Effector CD8-positive, alpha-beta T cell (primary cell): ENCODE data around the gene TRAM2.

Experiments
- DNase-seq: peaks from one replicate; lab custom pipeline; 2025; lab: John Stamatoyannopoulos, UW

The TRAM2 gene

DNA sequence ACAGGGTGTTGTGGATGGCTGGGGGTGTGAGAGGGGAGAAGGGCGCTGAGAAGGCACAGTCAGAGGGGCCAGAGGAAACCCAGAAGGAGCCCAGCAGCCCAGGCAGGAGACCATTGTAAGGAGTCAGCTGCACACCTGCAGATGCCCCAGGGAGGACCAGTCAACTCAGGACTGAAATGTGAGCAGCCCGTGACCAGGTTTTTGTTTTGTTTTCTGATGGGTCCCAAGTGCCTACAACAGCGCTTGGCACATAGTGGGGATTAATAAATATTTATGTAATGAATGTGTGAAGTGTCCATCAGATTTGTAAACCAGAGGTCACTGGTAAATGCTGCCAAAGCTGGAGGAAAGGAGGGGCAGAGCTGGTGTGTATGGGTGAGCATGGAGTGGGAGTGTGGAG lies 30.2 kb downstream of the TRAM2 start:
- no peak for DNase-seq

DNA sequence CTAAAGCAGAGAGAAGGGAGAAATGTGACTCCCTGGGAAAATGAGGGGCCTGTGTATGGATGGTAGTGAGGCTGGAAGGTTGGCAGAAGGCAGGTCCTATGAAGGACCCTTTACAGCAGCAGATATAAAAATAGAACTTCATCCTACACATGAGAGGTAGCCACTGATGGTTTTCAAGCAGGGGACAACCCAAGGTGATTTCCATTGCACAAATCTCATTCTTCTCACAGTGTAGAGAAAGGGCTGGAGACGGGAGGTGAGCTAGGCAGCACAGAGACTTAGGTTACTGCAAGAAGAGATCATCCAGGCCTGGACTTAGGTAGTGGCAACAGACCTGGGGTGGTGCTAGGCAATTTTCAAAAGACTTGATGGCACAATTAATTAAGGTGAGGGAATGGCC lies 30.7 kb downstream of the TRAM2 start:
- DNase-seq: no peak

DNA sequence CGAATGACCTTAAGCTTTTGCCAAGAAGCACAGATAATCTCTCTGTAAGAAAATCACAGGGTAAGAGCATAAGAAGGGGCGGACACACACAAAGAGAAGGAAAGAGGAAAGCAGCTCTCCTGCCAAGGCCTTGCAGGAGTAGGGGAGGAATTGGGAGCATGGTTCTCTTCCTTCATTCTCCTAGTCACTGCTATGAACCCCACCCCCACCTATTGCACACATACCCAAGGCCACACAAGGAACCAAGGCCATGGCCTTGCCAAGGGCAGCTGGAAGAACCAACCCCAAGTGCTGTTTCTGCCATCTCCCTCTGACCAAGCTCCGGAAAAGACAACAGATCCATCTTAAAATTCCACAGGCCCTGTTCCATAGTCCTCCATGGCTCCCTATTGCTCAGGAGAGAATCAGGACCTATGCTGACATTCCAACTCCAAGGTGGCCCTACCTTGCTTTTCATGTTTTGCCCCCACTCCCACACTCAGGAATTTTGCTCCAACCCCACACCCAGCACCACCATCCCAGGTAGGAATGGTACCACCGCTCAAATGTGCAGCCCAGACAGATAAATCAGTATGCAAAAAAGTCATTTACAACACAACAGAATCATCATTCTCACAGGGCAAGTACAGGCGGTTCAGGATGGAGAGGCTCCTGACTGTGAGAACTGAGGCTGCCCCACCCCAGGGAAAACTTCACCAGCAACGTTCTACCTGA lies 31.3 kb downstream of the TRAM2 start:
- no peak for DNase-seq

DNA sequence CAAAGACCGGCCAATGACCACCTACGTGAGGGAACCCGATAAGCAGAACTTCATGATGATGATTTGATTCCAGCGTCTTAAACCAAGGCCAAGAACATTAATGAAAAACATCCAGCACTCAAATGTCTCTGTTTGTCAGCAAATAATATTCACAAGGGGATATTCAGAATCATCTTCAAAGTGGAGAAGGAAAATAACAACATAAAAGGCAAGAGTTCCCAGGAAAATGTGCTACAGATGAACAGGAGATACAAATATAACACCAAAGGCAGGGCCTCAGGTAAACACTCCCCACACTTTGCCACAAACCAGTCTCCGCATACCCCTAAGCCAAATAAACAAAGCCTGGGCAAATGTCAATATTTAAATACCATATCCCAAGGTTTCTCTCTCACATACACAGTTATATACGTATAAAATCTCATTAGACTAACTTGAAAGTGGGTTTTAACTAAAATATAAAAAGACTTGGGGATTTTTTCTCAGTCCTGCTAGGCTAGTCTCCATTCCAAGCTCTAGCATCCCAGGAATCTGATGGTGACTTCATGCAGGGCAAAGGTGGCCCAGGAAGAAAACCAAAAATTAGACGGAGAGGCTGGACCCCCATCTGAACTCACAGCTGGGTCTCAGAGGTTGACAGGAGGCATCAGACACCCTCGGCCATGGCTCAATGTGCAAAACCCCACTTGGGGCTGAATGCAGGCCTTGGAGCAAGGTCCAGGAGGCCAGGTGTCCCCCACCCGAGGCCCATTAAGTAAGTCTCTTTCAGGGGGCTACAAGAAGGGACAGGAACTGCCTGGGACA lies 32.1 kb downstream of the TRAM2 start:
- DNase-seq: no peak

DNA sequence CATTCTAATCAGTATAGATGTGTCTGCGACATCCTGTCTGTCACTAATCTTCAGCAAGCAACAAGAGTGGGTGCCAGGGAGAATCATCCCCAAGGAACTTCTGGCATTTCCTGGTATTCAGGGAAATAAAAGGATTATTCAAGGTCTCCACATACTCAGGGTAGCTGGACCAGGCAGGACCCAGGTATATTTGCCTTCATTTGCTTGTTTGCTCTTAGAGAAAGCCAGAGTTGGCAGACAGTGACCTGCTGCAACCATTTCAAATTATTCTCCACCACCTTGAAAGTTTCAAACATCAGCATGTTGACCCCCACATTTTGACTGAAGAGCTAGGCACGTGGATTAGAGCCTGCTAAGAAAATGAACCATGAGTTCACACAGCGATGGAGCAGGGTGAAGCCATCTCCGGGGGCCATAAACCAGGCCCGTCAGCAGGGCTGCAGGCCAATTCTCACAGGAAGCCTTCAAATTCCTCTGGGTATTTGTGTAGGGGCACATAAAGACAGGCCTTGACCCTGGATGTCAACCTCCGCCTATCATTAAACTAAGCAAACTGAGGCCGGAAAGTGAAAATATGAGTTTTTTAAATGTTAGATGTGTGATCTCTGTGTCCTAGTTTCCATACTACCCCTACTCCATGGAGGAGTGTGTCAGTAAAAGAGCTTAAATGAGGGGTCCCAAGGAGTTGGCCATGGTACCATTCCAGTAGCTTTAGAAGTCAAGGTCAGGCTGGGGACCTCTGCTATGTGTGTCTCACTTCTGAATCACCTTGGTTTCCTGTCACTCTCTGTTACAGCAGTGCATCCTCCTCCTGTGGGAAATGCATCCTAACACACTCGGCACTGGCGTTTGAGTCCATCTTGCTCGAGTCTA lies 32.9 kb downstream of the TRAM2 start:
- DNase-seq: no peak

DNA sequence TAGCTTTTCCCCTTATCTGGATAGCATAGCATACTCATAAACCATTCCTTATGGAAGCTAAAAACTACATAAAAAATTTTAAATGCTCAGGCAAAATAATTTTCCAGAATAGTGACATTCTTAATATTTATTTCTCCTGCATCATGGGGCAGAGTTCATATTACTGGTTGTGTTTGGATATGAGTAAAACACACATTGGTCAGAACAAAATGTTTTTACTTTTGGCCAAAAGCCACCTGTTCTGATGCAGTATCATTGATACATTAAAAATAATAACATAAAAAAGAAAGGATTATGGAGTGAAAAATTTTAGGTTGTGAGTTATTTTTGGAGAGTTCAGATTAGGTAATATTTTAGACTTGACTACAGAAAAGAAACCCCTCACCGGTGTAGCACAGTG lies 33.6 kb downstream of the TRAM2 start:
- DNase-seq: no peak

DNA sequence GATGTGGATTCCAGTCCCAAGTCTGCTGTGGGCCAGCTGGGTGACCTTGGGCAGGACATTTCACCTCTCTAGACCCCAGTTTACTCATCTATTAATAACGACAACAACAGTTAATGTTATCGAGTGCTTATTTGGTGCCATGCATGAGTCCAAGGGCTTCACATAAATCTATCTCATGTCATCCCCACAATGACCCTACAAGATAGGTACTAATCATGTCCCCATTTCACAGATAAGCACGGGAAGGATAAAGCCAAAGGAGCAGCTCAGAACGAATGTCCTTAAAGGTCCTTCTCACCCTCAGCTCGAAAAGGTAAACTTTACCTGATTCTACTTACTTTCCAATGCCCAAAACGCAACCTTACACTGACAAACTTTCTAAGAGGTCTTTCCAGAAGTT lies 35.7 kb downstream of the TRAM2 start:
- DNase-seq: no peak

DNA sequence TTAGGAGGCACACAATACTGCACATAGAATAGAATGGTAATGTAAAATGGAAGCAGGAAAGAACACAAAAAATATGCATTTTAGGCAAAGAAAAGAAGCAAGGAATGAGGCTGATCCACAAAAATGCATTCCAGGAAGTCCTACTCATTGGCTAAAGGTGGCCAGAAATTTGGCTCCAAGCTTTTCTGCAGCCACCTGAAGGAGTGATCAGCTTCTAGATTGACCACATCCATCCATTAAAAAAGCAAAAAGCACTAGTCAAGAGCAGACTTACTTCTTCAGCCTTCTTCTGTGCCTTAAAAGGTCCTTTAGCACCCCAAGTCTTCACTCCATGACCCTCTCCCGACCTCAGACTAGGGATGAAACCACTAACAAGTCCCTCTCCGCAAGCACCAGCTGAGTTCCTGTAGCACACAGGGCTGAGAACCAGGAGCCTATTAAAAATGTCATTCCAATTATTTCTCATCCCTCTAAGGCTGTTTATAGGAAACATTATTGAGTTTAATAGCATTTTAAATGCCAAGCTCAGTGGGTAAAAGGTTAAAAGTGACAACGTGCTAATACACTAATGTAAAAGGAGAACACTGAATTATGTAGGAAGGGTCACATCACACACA lies 36.5 kb downstream of the TRAM2 start:
- DNase-seq: no peak

DNA sequence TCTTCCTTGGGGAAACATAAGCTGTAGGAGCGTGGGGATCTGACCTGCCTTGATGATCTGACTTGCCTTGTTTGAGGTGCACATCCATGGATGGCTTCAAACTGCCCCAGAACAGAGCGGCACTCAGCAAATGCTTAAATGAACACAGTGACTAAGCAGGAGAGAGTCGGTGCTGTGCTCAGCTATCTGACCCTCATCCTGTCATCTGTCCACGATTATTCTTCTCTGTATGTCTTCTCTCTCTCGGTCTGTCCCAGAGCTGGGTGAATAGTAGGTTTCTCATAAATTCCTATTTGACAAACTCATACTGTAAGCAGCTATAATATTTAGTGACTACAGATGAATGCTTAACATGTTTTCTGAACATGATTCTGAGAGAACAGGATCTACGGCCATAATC lies 37.3 kb downstream of the TRAM2 start:
- no peak for DNase-seq

DNA sequence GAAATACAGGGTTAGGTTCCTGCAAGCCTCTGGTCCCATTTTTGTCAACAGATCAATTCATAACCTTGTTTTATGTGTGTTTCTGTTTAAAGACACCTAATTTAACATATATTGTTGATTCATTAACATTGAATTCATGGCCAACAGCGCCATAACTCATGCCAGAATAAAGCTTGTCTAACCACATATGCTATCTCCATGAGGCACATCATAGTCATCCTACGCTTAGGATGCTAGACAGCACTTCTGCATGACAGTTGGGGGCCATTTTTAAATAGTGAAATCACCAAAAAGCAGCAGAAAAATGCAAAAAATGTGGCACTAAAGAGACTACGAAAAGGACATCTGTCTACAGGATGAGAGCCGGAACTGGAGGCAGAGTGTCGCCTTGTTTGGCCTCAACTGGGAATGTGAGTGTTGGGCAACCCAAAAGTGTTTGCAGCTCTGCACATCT lies 37.9 kb downstream of the TRAM2 start:
- DNase-seq: no peak

DNA sequence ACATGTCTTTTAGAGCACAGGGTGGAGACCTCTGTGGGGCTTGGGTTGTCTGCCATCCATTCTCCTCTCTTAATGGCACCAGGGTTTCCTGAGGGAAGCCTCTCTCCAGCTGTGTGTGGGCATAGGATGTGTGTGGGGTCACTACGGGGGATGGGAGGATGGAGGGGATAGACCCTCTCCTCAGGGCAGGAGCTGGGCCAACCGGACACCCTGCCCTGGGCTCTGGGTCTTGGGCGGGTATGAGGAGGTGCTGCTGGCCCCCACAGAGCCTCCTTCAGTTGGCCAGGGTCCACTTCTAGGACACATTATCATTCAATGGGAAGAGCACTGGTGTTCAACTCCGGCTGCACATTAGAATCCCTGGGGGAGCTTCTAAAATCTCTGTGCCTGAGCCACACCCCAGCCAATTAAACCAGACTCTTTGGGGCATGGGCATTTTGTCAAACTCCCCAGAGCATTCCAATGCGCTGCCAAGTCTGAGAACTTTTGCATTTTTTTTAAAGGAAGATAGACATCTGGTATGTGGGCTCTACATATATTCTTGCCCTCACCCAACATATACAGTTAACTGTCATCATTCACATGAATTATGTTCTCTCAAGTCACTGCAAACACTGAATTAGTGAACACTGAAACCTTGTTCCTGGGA lies 38.5 kb downstream of the TRAM2 start:
- DNase-seq: no peak

DNA sequence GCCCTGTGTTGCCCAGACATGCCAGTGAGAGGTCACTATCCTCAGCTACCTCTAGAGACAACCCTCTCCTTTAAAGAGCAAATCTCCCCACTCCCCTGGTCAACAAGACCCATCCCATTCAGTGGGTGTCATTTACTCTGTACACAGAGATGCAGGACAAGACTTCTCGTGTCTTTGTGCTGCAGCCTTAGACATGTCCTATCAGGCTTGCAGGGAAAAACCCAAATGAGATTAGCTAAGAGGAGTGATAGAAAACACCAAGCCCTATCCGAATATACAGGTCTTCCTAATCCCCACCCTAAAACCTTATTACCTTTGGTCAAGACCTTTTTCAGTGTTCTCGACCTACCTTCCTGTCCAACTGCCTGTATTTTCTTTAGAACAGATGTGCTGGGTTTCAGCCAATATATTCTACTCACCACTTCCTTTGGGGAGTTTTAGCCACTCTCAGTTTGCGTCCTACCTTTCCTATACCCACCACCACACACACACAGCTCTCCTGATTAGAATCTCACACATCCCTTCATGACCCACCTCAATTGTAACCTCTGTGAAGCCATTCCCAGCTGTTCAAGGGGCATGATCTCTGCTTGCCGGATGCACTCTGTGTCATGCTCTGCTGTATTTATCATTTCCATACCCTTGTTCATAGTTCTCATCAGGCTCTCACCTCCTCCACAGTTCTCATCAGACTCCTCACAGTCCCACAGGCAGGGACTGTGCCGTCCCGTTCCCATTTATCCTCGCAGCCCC lies 39.7 kb downstream of the TRAM2 start:
- no peak for DNase-seq

DNA sequence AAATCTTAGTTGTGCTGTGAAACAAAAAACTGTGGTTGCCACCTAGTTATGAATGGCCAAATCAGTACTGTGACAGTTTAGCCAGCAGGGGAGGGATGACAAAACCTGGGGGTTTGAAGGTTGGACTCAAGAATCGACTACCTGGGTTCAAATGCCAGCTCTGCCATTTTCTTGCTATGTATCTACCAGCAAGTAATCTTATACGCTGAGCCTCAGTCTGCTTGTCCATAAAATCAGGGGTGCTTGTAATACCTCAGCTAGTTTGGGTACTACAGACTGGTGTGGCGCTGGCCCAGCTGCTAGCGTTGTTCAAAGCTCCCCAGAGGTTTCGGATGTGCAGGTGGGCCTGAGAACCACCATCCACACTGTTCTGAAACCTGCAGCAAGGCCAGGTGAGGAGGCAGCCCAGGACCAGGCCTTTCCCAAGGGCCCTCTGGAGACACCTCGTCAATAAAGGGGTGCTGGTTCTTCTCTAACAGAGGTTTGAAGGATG lies 40.4 kb downstream of the TRAM2 start:
- DNase-seq: no peak

DNA sequence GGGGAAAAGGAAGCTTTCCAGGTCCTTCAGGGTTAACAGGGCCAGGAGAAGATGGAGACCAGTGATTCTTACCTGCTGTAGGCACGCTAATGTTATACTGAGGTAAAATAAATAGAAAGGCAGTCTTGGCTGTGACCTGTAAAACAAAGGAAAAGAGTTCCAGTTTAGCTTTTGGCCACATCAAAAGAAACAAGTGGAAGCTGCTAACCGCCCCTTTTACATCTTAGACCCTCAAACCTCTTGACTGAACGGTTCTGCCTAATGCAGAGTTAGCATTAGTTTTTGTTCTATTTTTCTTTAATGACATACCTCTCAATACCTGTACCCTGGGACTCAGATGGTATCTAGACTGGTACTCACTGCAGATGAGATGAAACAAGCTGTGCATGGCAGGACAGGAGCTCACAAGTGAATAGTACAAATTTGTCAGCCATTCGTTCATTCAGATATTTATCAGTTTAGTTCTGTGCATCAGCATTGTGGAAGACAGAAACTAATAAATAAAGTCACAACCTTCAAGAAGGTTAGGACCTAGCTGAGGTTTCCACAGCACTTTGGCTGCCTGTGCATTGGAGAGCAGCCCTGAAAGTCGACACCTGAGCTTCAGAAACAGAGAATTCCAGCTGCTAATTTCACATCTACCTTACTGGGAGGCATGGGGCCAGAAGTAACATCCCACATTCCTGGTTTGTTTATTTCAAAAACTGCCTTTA lies 41.0 kb downstream of the TRAM2 start:
- no peak for DNase-seq

DNA sequence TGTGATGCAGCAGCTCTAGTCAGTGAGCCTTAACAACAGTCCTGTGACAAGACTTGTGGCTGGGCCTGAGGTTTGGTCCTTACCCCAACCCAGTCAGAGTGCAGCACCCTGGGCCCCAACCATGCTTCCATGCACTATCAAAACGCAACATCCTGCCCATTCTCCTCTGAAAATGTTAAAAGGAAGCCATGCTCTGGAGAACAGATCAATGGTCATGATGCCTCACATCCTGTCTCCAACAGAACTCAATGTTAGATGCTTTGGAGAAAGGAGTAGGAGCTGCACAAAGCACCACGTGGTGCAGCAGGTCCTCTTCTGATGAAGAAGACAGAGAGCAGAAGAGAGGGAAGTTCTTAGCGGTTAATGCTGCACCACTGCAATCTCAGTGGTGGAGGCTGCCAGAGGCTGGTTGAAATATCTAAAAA lies 41.9 kb downstream of the TRAM2 start:
- no peak for DNase-seq

DNA sequence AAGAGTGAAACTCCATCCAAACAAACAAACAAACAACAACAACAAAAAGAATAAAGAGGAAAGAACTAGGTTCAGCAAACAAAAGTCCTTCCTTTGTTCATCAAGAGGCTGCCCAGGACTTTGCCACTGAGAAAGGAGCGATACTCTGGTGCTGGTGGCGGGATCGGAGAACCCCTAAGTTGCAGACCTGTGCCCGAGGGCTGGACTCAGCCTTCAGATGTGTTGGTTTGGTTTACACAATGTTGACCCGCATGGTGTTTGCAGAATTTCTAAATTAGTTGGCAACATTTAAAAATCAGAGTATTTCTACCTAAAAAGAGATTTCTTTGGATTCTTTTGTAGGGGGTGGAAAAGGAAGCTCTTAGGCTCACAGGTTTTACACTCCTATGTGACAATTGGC lies 42.5 kb downstream of the TRAM2 start:
- no peak for DNase-seq

DNA sequence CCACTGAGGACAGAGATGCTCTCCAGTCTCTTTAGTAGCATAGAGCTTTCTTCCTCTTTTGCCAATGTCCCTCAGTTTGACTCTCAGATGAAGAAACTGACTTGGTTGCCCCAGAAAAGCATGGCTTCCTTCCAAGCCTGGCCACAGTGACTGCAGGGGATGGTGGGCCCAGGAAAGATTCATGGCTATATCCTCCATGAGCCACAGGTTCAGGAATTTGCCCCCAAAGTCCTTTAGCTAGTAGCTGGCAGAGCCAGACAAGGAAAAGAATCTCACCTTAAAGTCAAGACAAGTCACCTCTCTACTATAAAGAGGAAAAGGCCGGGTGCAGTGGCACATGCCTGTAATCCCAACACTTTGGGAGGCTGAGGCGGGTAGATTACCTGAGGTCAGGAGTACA lies 43.4 kb downstream of the TRAM2 start:
- DNase-seq: no peak

DNA sequence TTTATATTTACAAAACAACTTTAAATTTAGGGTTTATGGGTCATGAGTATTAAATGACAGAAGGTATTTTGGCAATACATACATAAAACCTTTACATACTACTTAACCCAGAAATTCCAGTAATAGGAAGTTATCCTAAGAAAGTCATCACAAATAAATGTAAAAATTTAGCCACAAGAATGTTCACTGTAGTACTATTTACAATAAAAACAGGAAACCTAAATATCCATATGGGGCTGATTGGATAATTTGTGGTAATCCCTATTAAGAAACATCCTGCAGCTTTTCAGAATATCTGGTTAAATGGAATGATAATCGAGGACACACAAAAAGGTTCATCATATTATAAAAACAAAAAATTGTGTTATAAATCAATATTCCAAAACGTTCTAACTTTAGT lies 44.4 kb downstream of the TRAM2 start:
- DNase-seq: no peak

DNA sequence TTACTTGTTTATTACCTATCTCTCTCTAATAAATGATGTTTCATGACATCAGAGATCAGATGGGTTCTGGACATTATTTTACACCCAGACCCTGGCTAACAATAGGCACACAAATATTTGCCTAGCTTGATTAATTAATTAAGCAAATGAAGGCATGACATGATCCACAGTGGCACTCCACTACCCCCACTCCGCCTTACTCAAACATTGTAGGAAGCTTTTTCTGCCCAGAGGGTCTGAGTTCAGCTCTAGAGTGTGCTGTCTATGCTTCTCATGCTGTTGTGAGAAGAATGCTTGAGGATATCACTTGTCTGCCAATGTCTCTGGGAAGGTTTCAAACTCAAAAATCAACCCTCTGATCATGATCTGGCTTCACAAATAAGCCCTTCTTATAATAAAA lies 45.0 kb downstream of the TRAM2 start:
- DNase-seq: no peak

DNA sequence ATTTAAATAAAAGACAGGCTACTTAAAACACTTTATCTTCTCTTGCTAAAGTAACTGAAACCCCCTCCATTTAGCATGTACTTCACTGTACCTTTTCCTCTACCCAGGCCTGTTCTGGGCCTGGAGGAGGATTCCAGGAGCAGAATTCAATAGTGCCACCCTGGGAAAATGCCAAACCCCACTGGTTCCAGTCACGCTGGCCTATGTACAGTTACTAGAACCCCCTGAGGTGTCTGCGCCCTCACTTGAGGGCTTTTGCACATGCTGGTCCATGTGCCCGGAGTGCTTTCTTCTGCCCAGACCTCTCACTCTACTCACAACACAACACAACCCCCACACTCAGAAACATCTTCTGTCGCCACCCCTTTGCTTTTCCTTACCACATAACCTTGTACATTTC lies 45.5 kb downstream of the TRAM2 start:
- DNase-seq: no peak
